H4 (cell line): Measurements from ENCODE around the gene CPXM2. TPM values are rescaled to one million over a fixed set of nuclear protein-coding genes. Genes with fewer than 3 reads are reported as not detected.

Source experiments
- DNase-seq: peaks from one replicate; pipeline ENCODE4 v3.0.0-alpha.2; 2015; ENCODE audit warnings: low spot score
- total RNA-seq: library from RNA; depleted of rRNA; stranded (reverse); fragments of >200 nt; shearing (Covaris generic); gene quantifications from 2 replicates; pipeline ENCODE4 v1.2.3, GENCODE V29; 2014

CPXM2 gene
- total RNA-seq, 1 experiment from 2014 or later, result not detected

DNA sequence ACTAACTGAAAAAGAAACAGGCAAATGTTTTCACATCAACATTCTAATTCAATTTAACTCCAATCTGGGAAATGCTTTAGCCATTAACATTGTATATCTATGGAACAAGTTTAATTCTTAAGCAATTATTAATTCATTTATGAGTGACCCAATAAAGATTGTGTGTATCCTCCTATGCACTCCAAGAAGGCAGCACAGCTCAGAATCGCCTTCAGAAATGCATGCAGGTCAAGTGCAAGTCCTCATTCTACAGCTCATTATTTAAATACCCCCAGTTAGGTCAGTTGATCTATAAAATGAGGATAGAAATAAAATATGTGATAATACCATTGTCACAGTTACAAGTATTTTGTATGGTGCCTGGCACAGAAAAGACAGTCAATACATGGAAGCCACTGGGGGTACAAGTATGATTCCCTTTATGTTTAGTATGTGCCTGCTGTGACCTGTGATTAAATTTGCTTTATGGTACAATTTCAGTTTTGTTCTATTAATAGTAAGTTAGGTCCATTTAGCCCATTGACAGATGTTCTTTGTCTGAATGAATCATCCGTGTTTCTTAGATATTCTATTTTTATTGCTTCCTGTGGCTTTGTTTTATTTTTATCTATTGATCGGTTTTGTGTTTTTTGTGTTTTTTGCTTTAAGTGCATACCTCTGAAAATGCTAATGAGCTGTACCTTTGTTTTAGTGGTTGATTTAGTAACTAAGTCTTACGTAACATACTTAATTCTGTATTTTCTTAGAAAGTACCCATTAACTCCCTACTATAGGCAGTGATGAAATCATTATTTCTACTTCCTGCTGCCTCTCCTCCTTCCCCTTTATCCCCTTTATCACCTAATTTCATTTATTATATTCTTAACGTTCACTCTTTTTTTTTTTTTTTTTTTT, 42.8 kb downstream of the CPXM2 start:
- no peak for DNase-seq

- no peak for DNase-seq
Observed at GRCh38 chr10:123847686-123848432, 43.7 kb downstream of the CPXM2 start.

DNA sequence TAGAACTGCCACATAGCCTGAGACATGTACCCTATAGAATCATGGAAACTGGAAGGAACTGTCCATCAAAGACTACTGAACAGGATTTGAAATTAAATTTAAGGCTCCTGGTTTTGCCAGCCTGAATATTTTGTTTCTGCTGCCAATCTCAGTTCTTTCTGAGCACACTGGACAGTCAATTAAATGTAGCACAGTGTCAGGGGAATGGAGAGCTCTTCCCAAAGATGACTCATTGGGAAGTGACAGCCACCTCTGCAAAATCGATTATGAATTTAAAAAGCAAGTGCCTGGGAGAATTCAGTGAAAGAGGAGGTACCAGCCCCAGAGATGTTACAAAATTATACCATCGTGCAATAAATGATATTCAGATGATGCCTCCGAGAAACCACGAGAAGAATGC, 47.8 kb downstream of the CPXM2 start:
- DNase-seq, result no peak

GRCh38 chr10:123842692-123843385, 48.8 kb downstream of the CPXM2 start:
- DNase-seq, result no peak

- DNase-seq, result no peak
Observed at GRCh38 chr10:123841560-123841959, 50.0 kb downstream of the CPXM2 start.

GRCh38 chr10:123841115-123841514, 50.5 kb downstream of the CPXM2 start:
- DNase-seq, result no peak

DNA sequence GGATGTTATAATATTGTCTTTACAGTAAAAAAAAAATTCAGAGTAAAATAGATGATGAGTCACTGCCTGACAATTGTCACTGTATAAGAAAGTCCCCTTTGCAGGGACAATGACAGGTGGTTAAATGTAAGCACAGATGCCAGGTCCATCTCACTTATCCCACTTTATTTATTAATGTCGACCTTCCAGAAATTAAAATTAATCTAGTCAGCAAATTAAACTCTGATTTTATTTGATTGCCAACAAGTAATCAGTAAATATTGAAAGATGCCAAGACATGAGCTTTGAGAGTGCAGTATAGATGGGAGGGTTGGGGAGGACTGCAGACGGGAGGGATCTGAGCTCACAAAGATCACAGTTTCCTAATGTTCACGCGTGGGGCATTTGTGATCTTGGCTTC, 50.9 kb downstream of the CPXM2 start:
- DNase-seq, result no peak

GRCh38 chr10:123838596-123839310, 52.9 kb downstream of the CPXM2 start:
- no peak for DNase-seq

- no peak for DNase-seq
Observed at GRCh38 chr10:123837756-123838155, 53.9 kb downstream of the CPXM2 start.

GRCh38 chr10:123836418-123837145, 55.0 kb downstream of the CPXM2 start:
- no peak for DNase-seq

DNA sequence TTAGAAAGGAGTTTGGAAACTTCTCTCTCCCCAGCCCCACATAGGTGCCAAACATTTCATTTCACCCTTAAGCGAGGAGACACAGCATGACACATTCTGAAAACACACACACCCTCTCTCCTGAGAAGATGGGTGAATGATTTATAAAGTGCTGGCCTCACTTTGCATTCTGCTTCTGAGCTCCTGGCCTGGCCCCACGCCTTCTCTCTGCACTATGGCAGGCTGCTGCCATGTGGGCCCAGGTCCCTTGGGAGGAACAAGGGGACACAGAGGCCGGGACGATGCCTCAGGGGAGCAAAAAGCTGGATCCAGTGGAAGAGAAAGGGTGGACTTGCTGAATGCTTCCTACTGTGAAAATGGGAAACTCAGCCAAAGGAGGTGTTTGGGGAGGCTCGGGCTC, 56.0 kb downstream of the CPXM2 start:
- no peak for DNase-seq

GRCh38 chr10:123833170-123833850, 58.3 kb downstream of the CPXM2 start:
- no peak for DNase-seq

DNA sequence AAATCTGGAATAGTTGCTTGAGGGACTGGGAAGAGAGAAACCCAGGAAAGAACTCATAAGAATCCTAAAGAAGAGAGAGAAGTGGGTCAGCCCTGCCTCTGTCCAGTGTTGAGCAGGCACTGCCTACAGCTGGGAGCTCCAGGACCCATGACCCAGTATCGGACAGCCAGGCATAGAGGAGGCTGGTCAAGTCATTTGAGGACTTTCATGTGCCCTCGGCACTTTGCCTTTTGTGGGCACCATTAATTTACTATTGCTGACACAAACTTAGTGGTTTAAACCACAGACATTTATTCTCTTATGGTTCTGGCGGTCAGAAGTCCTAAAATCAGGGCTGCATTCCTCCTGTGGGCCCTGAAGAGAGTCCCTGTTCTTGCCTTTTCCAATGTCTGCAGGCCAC, 60.3 kb downstream of the CPXM2 start:
- no peak for DNase-seq

GRCh38 chr10:123821136-123821535, 70.5 kb downstream of the CPXM2 start:
- no peak for DNase-seq

DNA sequence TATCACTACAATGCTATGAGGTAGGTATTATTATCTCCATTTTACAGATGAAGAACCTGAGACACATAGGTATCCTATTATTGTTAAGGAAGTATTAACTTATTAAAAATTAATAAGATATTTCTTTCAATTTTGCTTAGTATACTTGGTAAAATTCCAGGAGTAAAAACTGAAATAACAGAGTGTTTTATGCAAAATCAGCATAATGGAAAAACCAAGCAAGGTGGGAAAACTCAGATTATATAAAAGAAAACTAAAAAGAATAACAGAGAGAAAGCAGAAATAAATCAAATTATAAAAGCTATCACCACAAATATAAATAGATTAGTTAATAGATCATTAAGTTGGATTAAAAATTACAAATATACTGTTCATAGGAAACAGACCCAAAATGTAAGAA, 82.0 kb downstream of the CPXM2 start:
- no peak for DNase-seq

- DNase-seq, result peak; percentile 69
Observed at GRCh38 chr10:123808906-123809305, 82.7 kb downstream of the CPXM2 start.

- DNase-seq, result no peak
Observed at GRCh38 chr10:123808286-123808685, 83.3 kb downstream of the CPXM2 start.

DNA sequence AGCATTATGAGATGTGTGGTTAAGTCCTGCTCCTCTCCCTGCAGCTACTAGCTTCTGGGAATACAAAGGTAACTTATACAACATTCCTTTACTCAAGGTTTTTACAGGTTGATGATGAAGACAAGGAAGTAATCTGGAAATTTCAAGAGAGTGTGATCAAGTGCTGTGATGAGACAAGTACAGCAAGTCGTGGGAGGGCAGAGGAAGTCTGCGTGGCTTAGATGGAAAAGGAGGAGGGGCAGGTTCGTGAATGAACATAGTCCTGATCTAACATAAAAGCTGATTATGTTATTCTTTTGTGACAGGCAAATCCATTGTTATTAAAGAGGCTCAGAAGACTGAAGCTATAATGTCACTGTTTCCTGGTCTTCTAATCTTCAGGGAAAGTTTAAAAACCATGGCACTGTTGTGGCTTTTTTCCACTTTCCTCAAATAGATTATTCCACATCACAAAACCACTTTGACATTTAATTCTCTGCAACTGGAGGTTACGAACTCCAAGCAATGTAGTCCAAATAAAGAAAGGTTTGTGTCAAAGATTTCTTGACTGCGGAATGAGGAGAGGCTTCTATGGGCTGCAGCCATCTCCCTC, 84.1 kb downstream of the CPXM2 start:
- no peak for DNase-seq

DNA sequence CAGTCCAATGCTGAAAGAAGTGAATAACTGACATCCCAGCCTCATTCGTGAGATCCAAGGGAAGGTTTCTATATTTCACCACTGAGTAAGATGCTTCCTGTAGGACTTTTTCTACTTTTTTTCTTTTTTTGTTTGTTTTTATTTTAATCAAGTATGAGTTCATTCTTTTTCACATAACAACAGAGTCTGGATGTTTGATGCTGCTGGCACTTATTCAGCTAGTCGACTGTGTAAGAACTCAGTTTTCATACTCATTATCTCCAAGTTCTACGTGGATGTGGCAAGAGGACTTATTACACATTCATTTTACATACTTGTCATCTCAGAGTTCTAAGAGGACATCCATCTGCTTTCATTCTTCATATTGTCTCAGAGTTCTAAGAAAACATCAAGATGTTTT, 86.9 kb downstream of the CPXM2 start:
- no peak for DNase-seq

- DNase-seq, result no peak
Observed at GRCh38 chr10:123800821-123801220, 90.8 kb downstream of the CPXM2 start.
